ENCODE data around the gene KIAA1671.

KIAA1671 gene

GRCh38 chr22:25149014-25149413, 196.5 kb downstream of the KIAA1671 start:
- H3K4me3 ChIP-seq (ENCODE audit: low read depth, low read length): no peak overlapping the region
- no peak for DNase-seq (ENCODE audit: low read depth)
- no peak for TF ChIP-seq CTCF (IDR thresholded peaks at IDR 0.05; ENCODE audit: insufficient read depth, low read depth, low read length, missing control alignments)

GRCh38 chr22:25153961-25154666, 201.6 kb downstream of the KIAA1671 start:
- no peak for DNase-seq (ENCODE audit: low read depth)
- no peak for TF ChIP-seq CTCF (IDR thresholded peaks at IDR 0.05; ENCODE audit: insufficient read depth, low read depth, low read length, missing control alignments)
- no peak overlapping the region for H3K4me3 ChIP-seq (ENCODE audit: low read depth, low read length)

- no peak for TF ChIP-seq CTCF (IDR thresholded peaks at IDR 0.05; ENCODE audit: insufficient read depth, low read depth, low read length, missing control alignments)
- DNase-seq (ENCODE audit: low read depth): no peak
- no peak overlapping the region for H3K4me3 ChIP-seq (ENCODE audit: low read depth, low read length)
These were observed 202.1 kb downstream of the KIAA1671 start for GRCh38 chr22:25154667-25154999.

- H3K4me3 ChIP-seq (ENCODE audit: low read depth, low read length): no peak overlapping the region
- TF ChIP-seq CTCF (IDR thresholded peaks at IDR 0.05; ENCODE audit: insufficient read depth, low read depth, low read length, missing control alignments): no peak
- DNase-seq (ENCODE audit: low read depth): no peak
These were observed 204.2 kb downstream of the KIAA1671 start for GRCh38 chr22:25156736-25157135.

- no peak for TF ChIP-seq CTCF (IDR thresholded peaks at IDR 0.05; ENCODE audit: insufficient read depth, low read depth, low read length, missing control alignments)
- H3K4me3 ChIP-seq (ENCODE audit: low read depth, low read length): no peak overlapping the region
- DNase-seq (ENCODE audit: low read depth): no peak
These were observed 206.5 kb downstream of the KIAA1671 start for GRCh38 chr22:25159028-25159427.

- no peak for DNase-seq (ENCODE audit: low read depth)
- H3K4me3 ChIP-seq (ENCODE audit: low read depth, low read length): no peak overlapping the region
- no peak for TF ChIP-seq CTCF (IDR thresholded peaks at IDR 0.05; ENCODE audit: insufficient read depth, low read depth, low read length, missing control alignments)
These were observed 207.8 kb downstream of the KIAA1671 start for GRCh38 chr22:25160120-25160996.

Measured in GM12865 (cell line).